Loucy (cell line): ENCODE data around the gene EXOSC2.

Experiments
- H2AFZ ChIP-seq: fragments of 200-600 bp; sonication (generic); 2 replicates; pipeline ENCODE4 v1.6.0; 2016; ENCODE audit warnings: antibody characterized with exemption, mild to moderate bottlenecking, low read length, moderate library complexity
- H3F3A ChIP-seq: fragments of 200-600 bp; 2 replicates; pipeline ENCODE4 v1.6.0; 2016; ENCODE audit warnings: antibody characterized with exemption, low read depth, mild to moderate bottlenecking
- H3K27me3 ChIP-seq: fragments of 200-600 bp; sonication (generic); 2 replicates; pipeline ENCODE4 v1.6.1; 2014; ENCODE audit warnings: low read length, mild to moderate bottlenecking; ENCODE audit not compliant: insufficient read depth, poor library complexity, severe bottlenecking
- H3K36me3 ChIP-seq: fragments of 200-600 bp; sonication (generic); 2 replicates; pipeline ENCODE4 v1.6.1; 2016; ENCODE audit warnings: low read length; ENCODE audit not compliant: insufficient read depth
- H3K4me1 ChIP-seq: fragments of 200-600 bp; sonication (generic); 2 replicates; pipeline ENCODE4 v1.5.1; 2014; ENCODE audit warnings: low read length, mild to moderate bottlenecking; ENCODE audit not compliant: insufficient read depth, poor library complexity, severe bottlenecking
- H3K4me2 ChIP-seq: fragments of 200-600 bp; sonication (generic); 2 replicates; pipeline ENCODE4 v1.6.0; 2014; ENCODE audit warnings: antibody characterized with exemption, low read length, low read depth, mild to moderate bottlenecking; ENCODE audit not compliant: poor library complexity, severe bottlenecking
- H3K4me3 ChIP-seq: fragments of 200-600 bp; sonication (generic); 2 replicates; pipeline ENCODE4 v1.5.1; 2014; ENCODE audit warnings: low read length, mild to moderate bottlenecking, mixed read lengths; ENCODE audit not compliant: poor library complexity, severe bottlenecking
- H3K79me2 ChIP-seq: fragments of 200-600 bp; sonication (generic); 2 replicates; pipeline ENCODE4 v1.6.1; 2014; ENCODE audit warnings: low read length; ENCODE audit not compliant: insufficient read depth
- H3K9ac ChIP-seq: fragments of 200-600 bp; sonication (generic); 2 replicates; pipeline ENCODE4 v1.6.0; 2014; ENCODE audit warnings: mild to moderate bottlenecking, low read depth, low read length, moderate library complexity; ENCODE audit not compliant: poor library complexity, severe bottlenecking
- H3K9me2 ChIP-seq: fragments of 200-600 bp; sonication (generic); replicated peaks from 2 replicates; pipeline ENCODE4 v1.6.1; 2016; ENCODE audit warnings: low read depth, low read length, mixed read lengths
- H3K9me3 ChIP-seq: fragments of 200-600 bp; sonication (generic); 2 replicates; pipeline ENCODE4 v1.6.1; 2014; ENCODE audit warnings: mild to moderate bottlenecking, antibody characterized with exemption, low read length, low read depth; ENCODE audit not compliant: insufficient read depth
- H4K20me1 ChIP-seq: fragments of 200-600 bp; sonication (generic); 2 replicates; pipeline ENCODE4 v1.6.0; 2014; ENCODE audit warnings: antibody characterized with exemption, low read length, mild to moderate bottlenecking; ENCODE audit not compliant: insufficient read depth, poor library complexity, severe bottlenecking
- EZH2phosphoT487 ChIP-seq: fragments of 200-600 bp; IDR thresholded peaks from 2 replicates; pipeline ENCODE4 v1.6.1; 2018; ENCODE audit warnings: antibody characterized with exemption, mild to moderate bottlenecking, moderate library complexity, borderline replicate concordance
- TF ChIP-seq, protein P1 (sequence below): fragments of 200-600 bp; sonication (generic); conservative IDR thresholded peaks from 2 replicates; pipeline ENCODE4 v1.5.1; 2014; ENCODE audit warnings: mild to moderate bottlenecking, antibody characterized with exemption, low read length

Gene EXOSC2

GRCh38 chr9:130739081-130739480 lies 45.5 kb downstream of the EXOSC2 start:
- Histone ChIP-seq H3K27me3 (no peaks in the 10 kb centered on the region), H3K4me2 (no peak overlapping the region), H3K9me3 (no peaks in the 10 kb centered on the region), H4K20me1 (no peaks in the 10 kb centered on the region), H3F3A (no peaks in the 10 kb centered on the region), H3K9ac (no peak overlapping the region), H3K36me3 (no peaks in the 10 kb centered on the region), H3K9me2 (no peaks in the 10 kb centered on the region), H3K4me1 (no peaks in the 10 kb centered on the region), H3K4me3 (no peak overlapping the region), H2AFZ (no peak overlapping the region), H3K79me2 (no peaks in the 10 kb centered on the region)
- TF ChIP-seq, protein P1, sequence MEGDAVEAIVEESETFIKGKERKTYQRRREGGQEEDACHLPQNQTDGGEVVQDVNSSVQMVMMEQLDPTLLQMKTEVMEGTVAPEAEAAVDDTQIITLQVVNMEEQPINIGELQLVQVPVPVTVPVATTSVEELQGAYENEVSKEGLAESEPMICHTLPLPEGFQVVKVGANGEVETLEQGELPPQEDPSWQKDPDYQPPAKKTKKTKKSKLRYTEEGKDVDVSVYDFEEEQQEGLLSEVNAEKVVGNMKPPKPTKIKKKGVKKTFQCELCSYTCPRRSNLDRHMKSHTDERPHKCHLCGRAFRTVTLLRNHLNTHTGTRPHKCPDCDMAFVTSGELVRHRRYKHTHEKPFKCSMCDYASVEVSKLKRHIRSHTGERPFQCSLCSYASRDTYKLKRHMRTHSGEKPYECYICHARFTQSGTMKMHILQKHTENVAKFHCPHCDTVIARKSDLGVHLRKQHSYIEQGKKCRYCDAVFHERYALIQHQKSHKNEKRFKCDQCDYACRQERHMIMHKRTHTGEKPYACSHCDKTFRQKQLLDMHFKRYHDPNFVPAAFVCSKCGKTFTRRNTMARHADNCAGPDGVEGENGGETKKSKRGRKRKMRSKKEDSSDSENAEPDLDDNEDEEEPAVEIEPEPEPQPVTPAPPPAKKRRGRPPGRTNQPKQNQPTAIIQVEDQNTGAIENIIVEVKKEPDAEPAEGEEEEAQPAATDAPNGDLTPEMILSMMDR = no peak
- no peak for TF ChIP-seq EZH2phosphoT487

GRCh38 chr9:130740218-130741023 lies 46.8 kb downstream of the EXOSC2 start:
- Histone ChIP-seq H3K4me1 (no peaks in the 10 kb centered on the region), H3K36me3 (no peaks in the 10 kb centered on the region), H3K9ac (no peak overlapping the region), H4K20me1 (no peaks in the 10 kb centered on the region), H3K4me3 (no peak overlapping the region), H2AFZ (no peak overlapping the region), H3K9me3 (no peaks in the 10 kb centered on the region), H3K4me2 (no peak overlapping the region), H3K9me2 (no peaks in the 10 kb centered on the region), H3F3A (no peaks in the 10 kb centered on the region), H3K79me2 (no peaks in the 10 kb centered on the region), H3K27me3 (no peaks in the 10 kb centered on the region)
- no peak for TF ChIP-seq EZH2phosphoT487
- TF ChIP-seq, protein P1 = no peak

- Histone ChIP-seq H3K9me3 (no peaks in the 10 kb centered on the region), H2AFZ (no peak overlapping the region), H3K4me1 (no peaks in the 10 kb centered on the region), H3K4me2 (no peak overlapping the region), H3K9ac (no peak overlapping the region), H3K27me3 (no peaks in the 10 kb centered on the region), H4K20me1 (no peaks in the 10 kb centered on the region), H3K36me3 (no peaks in the 10 kb centered on the region), H3F3A (no peaks in the 10 kb centered on the region), H3K79me2 (no peaks in the 10 kb centered on the region), H3K9me2 (no peaks in the 10 kb centered on the region), H3K4me3 (no peak overlapping the region)
- TF ChIP-seq, protein P1 = no peak
- TF ChIP-seq EZH2phosphoT487 = no peak
Measured at GRCh38 chr9:130741024-130741305, 47.4 kb downstream of the EXOSC2 start.
